Measurements from ENCODE around the gene S1PR5.

Gene S1PR5

GRCh38 chr19:10464456-10464855 lies 52.8 kb downstream of the S1PR5 start:
- DNase-seq: no peak

Measured in SHP77 treated with DMSO at 0.1 percent for 48 hours (cell line).